PC-9 (cell line): ENCODE results near the gene AGBL4. TPM values are rescaled to one million over a fixed set of nuclear protein-coding genes. Genes with fewer than 3 reads are reported as not detected.

ENCODE experiments used
- BruUV-seq: library from RNA; stranded (reverse); fragments of 400-500 nt; replicated peaks from 2 replicates; lab custom pipeline; 2021; lab: Mats Ljungman, UMichigan
- CTCF ChIA-PET: fragments of 300-600 bp; sonication (Branson Sonifier 250); formaldehyde crosslinking; loops from one replicate; lab custom pipeline; 2022; ENCODE audit warnings: antibody characterized with exemption; lab: Charles Lee
- POLR2A ChIA-PET: fragments of 300-600 bp; sonication (Branson Sonifier 250); formaldehyde crosslinking; loops from one replicate; lab custom pipeline; 2022; ENCODE audit warnings: antibody characterized with exemption; ENCODE audit not compliant: unreplicated experiment; lab: Charles Lee
- DNase-seq, 2 experiments: peaks; one replicate each; pipeline versions ENCODE4 v3.0.0 to v3.0.0-alpha.2; 2015 to 2022; ENCODE audit warnings: mixed read lengths in 1 of 2
- H2AFZ ChIP-seq: fragments of 200-600 bp; sonication (generic); 2 replicates; pipeline ENCODE4 v1.8.1; 2017; ENCODE audit warnings: antibody characterized with exemption
- H3F3A ChIP-seq: fragments of 200-600 bp; sonication (generic); 2 replicates; pipeline ENCODE4 v1.8.1; 2017; ENCODE audit warnings: antibody characterized with exemption, mild to moderate bottlenecking, low read depth; ENCODE audit not compliant: insufficient read depth
- H3K27ac ChIP-seq: fragments of 200-600 bp; sonication (generic); 2 replicates; pipeline ENCODE4 v1.6.1; 2016; ENCODE audit warnings: mixed run types
- H3K27me3 ChIP-seq: fragments of 200-600 bp; sonication (generic); 2 replicates; pipeline ENCODE4 v1.6.1; 2016; ENCODE audit warnings: low read depth, mixed run types; ENCODE audit not compliant: insufficient read depth
- H3K36me3 ChIP-seq: fragments of 200-600 bp; sonication (generic); 2 replicates; pipeline ENCODE4 v1.6.1; 2016; ENCODE audit warnings: low read depth, mixed run types
- H3K4me1 ChIP-seq: fragments of 200-600 bp; sonication (generic); replicated peaks from 2 replicates; pipeline ENCODE4 v1.6.1; 2016; ENCODE audit warnings: mixed run types; ENCODE audit not compliant: insufficient read depth
- H3K4me2 ChIP-seq: fragments of 200-600 bp; sonication (generic); 2 replicates; pipeline ENCODE4 v1.6.1; 2017; ENCODE audit warnings: mixed run types
- H3K4me3 ChIP-seq: fragments of 200-600 bp; sonication (generic); 2 replicates; pipeline ENCODE4 v1.6.1; 2016; ENCODE audit warnings: mixed run types
- H3K79me2 ChIP-seq: fragments of 200-600 bp; sonication (generic); 2 replicates; pipeline ENCODE4 v1.6.1; 2017; ENCODE audit warnings: low read depth, mixed run types
- H3K9me2 ChIP-seq: fragments of 200-600 bp; sonication (generic); 2 replicates; pipeline ENCODE4 v1.8.1; 2017; ENCODE audit warnings: mild to moderate bottlenecking; ENCODE audit not compliant: insufficient read depth
- H3K9me3 ChIP-seq: fragments of 200-600 bp; sonication (generic); 2 replicates; pipeline ENCODE4 v1.8.1; 2016; ENCODE audit warnings: low read depth; ENCODE audit not compliant: insufficient read depth
- H4K20me1 ChIP-seq: fragments of 200-600 bp; sonication (generic); 2 replicates; pipeline ENCODE4 v1.8.1; 2017; ENCODE audit not compliant: insufficient read depth
- EZH2 ChIP-seq: fragments of 200-600 bp; sonication (generic); IDR thresholded peaks from 2 replicates; pipeline ENCODE4 v1.8.0; 2017; ENCODE audit warnings: antibody characterized with exemption, low read depth
- intact Hi-C: fragments of 100-400 bp; cut with micrococcal nuclease; formaldehyde crosslinking; loops from one replicate; pipeline ENCODE4 v1.10.0; 2022; ENCODE audit not compliant: unreplicated experiment
- total RNA-seq: library from RNA; stranded (reverse); gene quantifications from 2 replicates; pipeline ENCODE4 v1.2.3, GENCODE V29; 2021
- TF ChIP-seq, protein P1 (sequence below): fragments of 200-600 bp; sonication (generic); conservative IDR thresholded peaks from 2 replicates; pipeline ENCODE4 v1.6.1; 2017; ENCODE audit warnings: mixed run types, antibody characterized with exemption, mild to moderate bottlenecking, moderate library complexity

Gene AGBL4
- total RNA-seq, 1 experiment from 2014 or later, result not detected

- BruUV-seq, result no TSS peak
- POLR2A ChIA-PET, result interaction anchor here (0.7 kb wide), 1 partner anchor 14 kb away, joined by 3 read pairs; no protein-coding TSS in a partner anchor
These were observed 1273.6 kb downstream of the AGBL4 start for GRCh38 chr1:48750109-48750508.

GRCh38 chr1:48749068-48749467 lies 1274.7 kb downstream of the AGBL4 start:
- Histone ChIP-seq H3K79me2 (no peaks in the 10 kb centered on the region), H3K4me2 (no peak overlapping the region), H4K20me1 (no peaks in the 10 kb centered on the region), H3K9me2 (no peaks in the 10 kb centered on the region), H3K36me3 (no peaks in the 10 kb centered on the region), H3K27ac (no peak overlapping the region), H3K4me3 (no peak overlapping the region), H3F3A (no peaks in the 10 kb centered on the region), H3K27me3 (peaks cover 42% of the 10 kb centered on the region), H3K9me3 (no peaks in the 10 kb centered on the region), H2AFZ (no peak overlapping the region), H3K4me1 (no peaks in the 10 kb centered on the region)
- TF ChIP-seq EZH2, result no peak
- TF ChIP-seq, protein P1, sequence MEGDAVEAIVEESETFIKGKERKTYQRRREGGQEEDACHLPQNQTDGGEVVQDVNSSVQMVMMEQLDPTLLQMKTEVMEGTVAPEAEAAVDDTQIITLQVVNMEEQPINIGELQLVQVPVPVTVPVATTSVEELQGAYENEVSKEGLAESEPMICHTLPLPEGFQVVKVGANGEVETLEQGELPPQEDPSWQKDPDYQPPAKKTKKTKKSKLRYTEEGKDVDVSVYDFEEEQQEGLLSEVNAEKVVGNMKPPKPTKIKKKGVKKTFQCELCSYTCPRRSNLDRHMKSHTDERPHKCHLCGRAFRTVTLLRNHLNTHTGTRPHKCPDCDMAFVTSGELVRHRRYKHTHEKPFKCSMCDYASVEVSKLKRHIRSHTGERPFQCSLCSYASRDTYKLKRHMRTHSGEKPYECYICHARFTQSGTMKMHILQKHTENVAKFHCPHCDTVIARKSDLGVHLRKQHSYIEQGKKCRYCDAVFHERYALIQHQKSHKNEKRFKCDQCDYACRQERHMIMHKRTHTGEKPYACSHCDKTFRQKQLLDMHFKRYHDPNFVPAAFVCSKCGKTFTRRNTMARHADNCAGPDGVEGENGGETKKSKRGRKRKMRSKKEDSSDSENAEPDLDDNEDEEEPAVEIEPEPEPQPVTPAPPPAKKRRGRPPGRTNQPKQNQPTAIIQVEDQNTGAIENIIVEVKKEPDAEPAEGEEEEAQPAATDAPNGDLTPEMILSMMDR, result no peak
- intact Hi-C loops, result no loop called here
- ChIA-PET CTCF (no interaction called here), POLR2A (no interaction called here)
- no peak for DNase-seq
- no TSS peak for BruUV-seq

More at GRCh38 chr1:48750109-48750508, 1273.6 kb downstream of the AGBL4 start:
- no peak for TF ChIP-seq EZH2
- TF ChIP-seq, protein P1, result no peak
- Histone ChIP-seq H3K36me3 (no peaks in the 10 kb centered on the region), H3K79me2 (no peaks in the 10 kb centered on the region), H3K27ac (no peak overlapping the region), H2AFZ (no peak overlapping the region), H3F3A (no peaks in the 10 kb centered on the region), H3K9me3 (no peaks in the 10 kb centered on the region), H3K27me3 (peaks cover 52% of the 10 kb centered on the region), H3K4me2 (no peak overlapping the region), H3K4me1 (no peaks in the 10 kb centered on the region), H3K9me2 (no peaks in the 10 kb centered on the region), H4K20me1 (no peaks in the 10 kb centered on the region), H3K4me3 (no peak overlapping the region)
- CTCF ChIA-PET, result no interaction called here
- intact Hi-C loops, result no loop called here
- DNase-seq, result no peak

GRCh38 chr1:48746906-48747305 lies 1276.8 kb downstream of the AGBL4 start:
- Histone ChIP-seq H4K20me1 (no peaks in the 10 kb centered on the region), H3K9me2 (no peaks in the 10 kb centered on the region), H3K27ac (no peak overlapping the region), H3K4me2 (no peak overlapping the region), H3K36me3 (no peaks in the 10 kb centered on the region), H3K79me2 (no peaks in the 10 kb centered on the region), H3F3A (no peaks in the 10 kb centered on the region), H3K27me3 (peaks cover 33% of the 10 kb centered on the region), H3K4me1 (no peaks in the 10 kb centered on the region), H3K9me3 (no peaks in the 10 kb centered on the region), H2AFZ (no peak overlapping the region), H3K4me3 (no peak overlapping the region)
- no peak for TF ChIP-seq EZH2
- TF ChIP-seq, protein P1, result no peak
- DNase-seq, result no peak
- CTCF ChIA-PET, result no interaction called here
- POLR2A ChIA-PET, result no interaction called here
- no TSS peak for BruUV-seq
- intact Hi-C loops, result no loop called here
